Measurements from ENCODE around the gene IMPG2.

DNA sequence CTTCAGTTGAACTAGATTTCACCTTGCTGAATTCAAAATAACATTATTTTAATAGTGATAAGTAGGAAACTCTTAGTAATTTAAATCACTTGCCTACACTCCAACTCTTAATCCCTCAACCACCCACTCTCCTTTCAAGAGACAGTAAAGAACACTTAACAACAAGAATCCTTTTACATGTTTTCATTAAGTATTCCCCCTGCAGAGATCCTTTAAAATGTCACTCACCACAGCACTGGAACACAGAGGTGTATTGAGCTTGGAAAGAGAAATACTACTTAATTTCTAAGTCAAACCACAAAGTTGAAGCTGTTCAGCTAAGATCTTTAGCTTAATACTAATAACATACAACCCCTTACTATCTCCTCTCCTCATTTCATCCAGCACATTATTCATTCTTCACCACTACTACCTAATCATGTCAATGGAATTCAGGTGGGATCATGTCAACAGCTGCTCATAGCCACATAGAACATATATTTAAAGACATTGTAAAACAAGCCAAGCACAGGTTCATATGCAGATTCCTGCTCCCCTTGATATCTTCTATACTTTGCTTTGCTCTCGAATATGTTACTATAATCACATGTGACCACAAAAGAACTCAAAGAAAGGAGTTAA is 40.5 kb downstream of the IMPG2 start:
- TF ChIP-seq, protein P1, sequence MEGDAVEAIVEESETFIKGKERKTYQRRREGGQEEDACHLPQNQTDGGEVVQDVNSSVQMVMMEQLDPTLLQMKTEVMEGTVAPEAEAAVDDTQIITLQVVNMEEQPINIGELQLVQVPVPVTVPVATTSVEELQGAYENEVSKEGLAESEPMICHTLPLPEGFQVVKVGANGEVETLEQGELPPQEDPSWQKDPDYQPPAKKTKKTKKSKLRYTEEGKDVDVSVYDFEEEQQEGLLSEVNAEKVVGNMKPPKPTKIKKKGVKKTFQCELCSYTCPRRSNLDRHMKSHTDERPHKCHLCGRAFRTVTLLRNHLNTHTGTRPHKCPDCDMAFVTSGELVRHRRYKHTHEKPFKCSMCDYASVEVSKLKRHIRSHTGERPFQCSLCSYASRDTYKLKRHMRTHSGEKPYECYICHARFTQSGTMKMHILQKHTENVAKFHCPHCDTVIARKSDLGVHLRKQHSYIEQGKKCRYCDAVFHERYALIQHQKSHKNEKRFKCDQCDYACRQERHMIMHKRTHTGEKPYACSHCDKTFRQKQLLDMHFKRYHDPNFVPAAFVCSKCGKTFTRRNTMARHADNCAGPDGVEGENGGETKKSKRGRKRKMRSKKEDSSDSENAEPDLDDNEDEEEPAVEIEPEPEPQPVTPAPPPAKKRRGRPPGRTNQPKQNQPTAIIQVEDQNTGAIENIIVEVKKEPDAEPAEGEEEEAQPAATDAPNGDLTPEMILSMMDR (optimal IDR thresholded peaks at IDR 0.05 in 1 of 3, IDR thresholded peaks at IDR 0.05 in 1 of 3, conservative IDR thresholded peaks at IDR 0.05 in 1 of 3; ENCODE audit: extremely low read depth in 1 of 3, insufficient read depth in 2 of 3, low read length in 3 of 3): no peak
- TF ChIP-seq EZH2 (IDR thresholded peaks at IDR 0.05; ENCODE audit: low read length): no peak
